Loucy (cell line): ENCODE measurements around the gene CNOT6.

ENCODE experiments used
- H2AFZ ChIP-seq: fragments of 200-600 bp; sonication (generic); 2 replicates; pipeline ENCODE4 v1.6.0; 2016; ENCODE audit warnings: antibody characterized with exemption, mild to moderate bottlenecking, low read length, moderate library complexity
- H3F3A ChIP-seq: fragments of 200-600 bp; 2 replicates; pipeline ENCODE4 v1.6.0; 2016; ENCODE audit warnings: antibody characterized with exemption, low read depth, mild to moderate bottlenecking
- H3K27me3 ChIP-seq: fragments of 200-600 bp; sonication (generic); 2 replicates; pipeline ENCODE4 v1.6.1; 2014; ENCODE audit warnings: low read length, mild to moderate bottlenecking; ENCODE audit not compliant: insufficient read depth, poor library complexity, severe bottlenecking
- H3K36me3 ChIP-seq: fragments of 200-600 bp; sonication (generic); 2 replicates; pipeline ENCODE4 v1.6.1; 2016; ENCODE audit warnings: low read length; ENCODE audit not compliant: insufficient read depth
- H3K4me1 ChIP-seq: fragments of 200-600 bp; sonication (generic); 2 replicates; pipeline ENCODE4 v1.5.1; 2014; ENCODE audit warnings: low read length, mild to moderate bottlenecking; ENCODE audit not compliant: insufficient read depth, poor library complexity, severe bottlenecking
- H3K4me2 ChIP-seq: fragments of 200-600 bp; sonication (generic); 2 replicates; pipeline ENCODE4 v1.6.0; 2014; ENCODE audit warnings: antibody characterized with exemption, low read length, low read depth, mild to moderate bottlenecking; ENCODE audit not compliant: poor library complexity, severe bottlenecking
- H3K4me3 ChIP-seq: fragments of 200-600 bp; sonication (generic); 2 replicates; pipeline ENCODE4 v1.5.1; 2014; ENCODE audit warnings: low read length, mild to moderate bottlenecking, mixed read lengths; ENCODE audit not compliant: poor library complexity, severe bottlenecking
- H3K79me2 ChIP-seq: fragments of 200-600 bp; sonication (generic); 2 replicates; pipeline ENCODE4 v1.6.1; 2014; ENCODE audit warnings: low read length; ENCODE audit not compliant: insufficient read depth
- H3K9ac ChIP-seq: fragments of 200-600 bp; sonication (generic); 2 replicates; pipeline ENCODE4 v1.6.0; 2014; ENCODE audit warnings: mild to moderate bottlenecking, low read depth, low read length, moderate library complexity; ENCODE audit not compliant: poor library complexity, severe bottlenecking
- H3K9me2 ChIP-seq: fragments of 200-600 bp; sonication (generic); replicated peaks from 2 replicates; pipeline ENCODE4 v1.6.1; 2016; ENCODE audit warnings: low read depth, low read length, mixed read lengths
- H3K9me3 ChIP-seq: fragments of 200-600 bp; sonication (generic); 2 replicates; pipeline ENCODE4 v1.6.1; 2014; ENCODE audit warnings: mild to moderate bottlenecking, antibody characterized with exemption, low read length, low read depth; ENCODE audit not compliant: insufficient read depth
- H4K20me1 ChIP-seq: fragments of 200-600 bp; sonication (generic); 2 replicates; pipeline ENCODE4 v1.6.0; 2014; ENCODE audit warnings: antibody characterized with exemption, low read length, mild to moderate bottlenecking; ENCODE audit not compliant: insufficient read depth, poor library complexity, severe bottlenecking
- CTCF ChIP-seq: fragments of 200-600 bp; sonication (generic); conservative IDR thresholded peaks from 2 replicates; pipeline ENCODE4 v1.5.1; 2014; ENCODE audit warnings: mild to moderate bottlenecking, antibody characterized with exemption, low read length
- EZH2phosphoT487 ChIP-seq: fragments of 200-600 bp; IDR thresholded peaks from 2 replicates; pipeline ENCODE4 v1.6.1; 2018; ENCODE audit warnings: antibody characterized with exemption, mild to moderate bottlenecking, moderate library complexity, borderline replicate concordance

Gene CNOT6

GRCh38 chr5:180620014-180620413, 125.8 kb downstream of the CNOT6 start:
- no peaks in the 10 kb centered on the region for H3K27me3 ChIP-seq
- H3K9me2 ChIP-seq, result no peaks in the 10 kb centered on the region
- no peak overlapping the region for H2AFZ ChIP-seq
- no peaks in the 10 kb centered on the region for H3K9me3 ChIP-seq
- H3K9ac ChIP-seq, result no peak overlapping the region
- H3K79me2 ChIP-seq, result no peaks in the 10 kb centered on the region
- H3K36me3 ChIP-seq, result no peaks in the 10 kb centered on the region
- no peaks in the 10 kb centered on the region for H4K20me1 ChIP-seq
- no peak for TF ChIP-seq CTCF
- TF ChIP-seq EZH2phosphoT487, result no peak
- H3K4me1 ChIP-seq, result peaks cover 5% of the 10 kb centered on the region
- H3K4me3 ChIP-seq, result no peak overlapping the region
- H3F3A ChIP-seq, result no peaks in the 10 kb centered on the region
- no peak overlapping the region for H3K4me2 ChIP-seq

- Histone ChIP-seq H3K79me2 (no peaks in the 10 kb centered on the region), H3K27me3 (no peaks in the 10 kb centered on the region), H3K36me3 (no peaks in the 10 kb centered on the region), H3K4me3 (no peak overlapping the region), H3K9me3 (no peaks in the 10 kb centered on the region), H3K9ac (no peak overlapping the region), H3K4me1 (peaks cover 5% of the 10 kb centered on the region), H3K9me2 (no peaks in the 10 kb centered on the region), H4K20me1 (no peaks in the 10 kb centered on the region), H3K4me2 (no peak overlapping the region), H3F3A (no peaks in the 10 kb centered on the region), H2AFZ (no peak overlapping the region)
- no peak for TF ChIP-seq CTCF
- no peak for TF ChIP-seq EZH2phosphoT487
Measured at GRCh38 chr5:180621311-180621710, 127.1 kb downstream of the CNOT6 start.

GRCh38 chr5:180622910-180623309, 128.7 kb downstream of the CNOT6 start:
- no peak overlapping the region for H3K9ac ChIP-seq
- H2AFZ ChIP-seq, result no peak overlapping the region
- no peaks in the 10 kb centered on the region for H4K20me1 ChIP-seq
- H3K9me2 ChIP-seq, result no peaks in the 10 kb centered on the region
- no peaks in the 10 kb centered on the region for H3K36me3 ChIP-seq
- no peaks in the 10 kb centered on the region for H3K9me3 ChIP-seq
- no peaks in the 10 kb centered on the region for H3K27me3 ChIP-seq
- H3K4me2 ChIP-seq, result no peak overlapping the region
- no peaks in the 10 kb centered on the region for H3K79me2 ChIP-seq
- no peak for TF ChIP-seq CTCF
- TF ChIP-seq EZH2phosphoT487, result no peak
- H3K4me1 ChIP-seq, result peaks cover 5% of the 10 kb centered on the region
- no peaks in the 10 kb centered on the region for H3F3A ChIP-seq
- no peak overlapping the region for H3K4me3 ChIP-seq
